H1 (cell line): ENCODE results near the gene DZIP1L. TPM values are rescaled to one million over a fixed set of nuclear protein-coding genes. Genes with fewer than 3 reads are reported as not detected.

ENCODE experiments used
- ASH2L ChIP-seq: fragments of 200-600, 300-600 bp; sonication (generic); IDR thresholded peaks from one replicate; pipeline ENCODE4 v1.7.1; 2017; ENCODE audit warnings: low read length
- ATF2 ChIP-seq: IDR thresholded peaks from 2 replicates; pipeline ENCODE4 v1.6.1; 2012; ENCODE audit warnings: low read length, inconsistent platforms
- POU5F1 ChIP-seq: IDR thresholded peaks from 2 replicates; pipeline ENCODE4 v1.6.1; 2011; ENCODE audit warnings: low read depth, mild to moderate bottlenecking, low read length, moderate library complexity
- SRF ChIP-seq: IDR thresholded peaks from 2 replicates; pipeline ENCODE4 v1.6.1; 2011; ENCODE audit warnings: mild to moderate bottlenecking, low read depth, low read length, moderate library complexity
- polyA plus RNA-seq, 7 experiments: library from polyadenylated mRNA; depleted of rRNA in 3 of 7; stranded (reverse) in 5 of 7; unstranded in 2 of 7; fragments of >200 nt in 5 of 7; fragments of 200-250 nt in 2 of 7; gene quantifications; 1 replicate in 5 of 7; 2 replicates in 1 of 7; 4 replicates in 1 of 7; pipeline versions ENCODE4 v1.2.1 to v1.2.3, GENCODE V29; 2011 to 2013; ENCODE audit warnings: missing spikeins in 2 of 7, mixed read lengths in 2 of 7
- total RNA-seq: library from RNA; stranded (reverse); fragmentation: NEBNext Ultra II Directional; extraction: Animal tissue kit (Norgen Biotek cat#: 25700); gene quantifications from 2 replicates; pipeline ENCODE4 v1.2.1, GENCODE V29; 2021

DZIP1L gene
- total and polyA plus RNA-seq, 2 of the 8 experiments (the other 6 are each of a cell fraction or from before 2014, with no cell fraction given) = 6.5 to 8.3 TPM

GRCh38 chr3:138139691-138140090 is 24.3 kb upstream of the DZIP1L start (continued):
- TF ChIP-seq ATF2 (no peak), ASH2L (no peak), SRF (no peak), POU5F1 (no peak)
- TF ChIP-seq, all 59 proteins: peak for 0
